Activated naive CD4-positive, alpha-beta T cell treated with anti-CD3 and anti-CD28 coated beads for 36 hours (primary cell): ENCODE measurements around the gene WASF3. TPM values are rescaled to one million over a fixed set of nuclear protein-coding genes. Genes with fewer than 3 reads are reported as not detected.

Experiments
- CTCF ChIA-PET: fragments of 350-600 bp; sonication (Branson Sonifier 250); formaldehyde crosslinking; loops from one replicate; lab custom pipeline; 2021; ENCODE audit warnings: antibody characterized with exemption; lab: Charles Lee
- DNase-seq: peaks from one replicate; pipeline ENCODE4 v3.0.0-alpha.2; 2020
- H3K27ac Mint-ChIP-seq: one replicate; pipeline ENCODE4 v1.8.0; 2021; ENCODE audit warnings: mild to moderate bottlenecking, mixed read lengths
- H3K27me3 Mint-ChIP-seq: one replicate; pipeline ENCODE4 v1.8.0; 2021; ENCODE audit warnings: low read depth, mixed read lengths
- H3K36me3 Mint-ChIP-seq: one replicate; pipeline ENCODE4 v1.8.0; 2021; ENCODE audit warnings: low read depth, mixed read lengths
- H3K4me1 Mint-ChIP-seq: one replicate; pipeline ENCODE4 v1.8.0; 2021; ENCODE audit warnings: low read depth, mixed read lengths
- H3K4me3 Mint-ChIP-seq: one replicate; pipeline ENCODE4 v1.8.0; 2021; ENCODE audit warnings: mild to moderate bottlenecking, moderate library complexity, mixed read lengths
- H3K9me3 Mint-ChIP-seq: one replicate; pipeline ENCODE4 v1.8.0; 2021; ENCODE audit warnings: mixed read lengths
- intact Hi-C: fragments of 100-400 bp; cut with micrococcal nuclease; formaldehyde crosslinking; loops from one replicate; pipeline ENCODE4 v1.15.1; 2023
- total RNA-seq, 2 experiments: library from RNA; stranded (reverse); gene quantifications; one replicate each; pipeline ENCODE4 v1.2.3, GENCODE V29; 2021

WASF3 gene
- total RNA-seq, 2 experiments from 2014 or later: not detected

DNA sequence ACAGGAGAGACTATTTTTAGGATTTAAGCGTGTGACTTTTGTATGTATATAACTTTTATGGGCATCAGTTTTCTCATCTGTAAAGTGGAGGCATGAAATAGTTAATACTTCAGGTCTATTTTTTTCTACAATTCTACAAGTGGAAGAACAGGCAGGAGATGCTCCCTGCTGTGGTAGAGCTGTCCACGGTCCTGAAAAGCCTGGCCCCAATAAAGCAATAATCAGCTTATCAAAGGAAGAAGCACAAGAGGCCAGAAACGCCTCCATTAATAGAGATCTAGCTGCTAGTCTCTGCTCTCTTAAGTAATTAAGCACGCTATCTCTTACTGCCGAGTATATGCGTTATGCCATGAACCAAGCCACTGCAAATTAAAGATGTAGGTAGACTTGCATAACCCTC lies 28.0 kb upstream of the WASF3 start:
- CTCF ChIA-PET: no interaction called here
- no peaks in the 10 kb centered on the region for H3K36me3 Mint-ChIP-seq
- H3K9me3 Mint-ChIP-seq: no peaks in the 10 kb centered on the region
- intact Hi-C loops: loop anchor here (5.0 kb wide), 1 partner anchor 338 kb away; no protein-coding TSS in a partner anchor
- peaks cover 17% of the 10 kb centered on the region for H3K27me3 Mint-ChIP-seq
- no peak overlapping the region for H3K4me3 Mint-ChIP-seq
- H3K4me1 Mint-ChIP-seq: no peaks in the 10 kb centered on the region
- no peak overlapping the region for H3K27ac Mint-ChIP-seq
- DNase-seq: peak; percentile 52

DNA sequence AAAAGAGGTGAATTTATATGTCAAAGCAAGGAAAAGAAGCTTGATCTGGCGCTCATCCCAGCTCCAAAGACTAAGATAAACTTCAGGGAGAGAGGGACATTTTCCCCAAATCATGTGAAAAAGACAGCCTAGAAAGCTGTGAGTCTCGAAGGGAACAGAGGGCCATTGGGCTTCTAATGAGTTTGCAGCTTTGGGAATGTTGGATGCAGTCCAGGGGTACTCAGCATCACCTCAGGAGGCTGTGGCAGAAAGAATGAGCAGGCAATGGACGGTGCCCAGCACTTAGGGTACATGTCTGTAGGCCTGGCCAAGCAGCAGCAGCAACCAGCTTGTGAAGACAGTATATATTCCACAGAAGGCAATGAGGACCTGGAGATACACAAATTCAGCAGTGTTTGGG lies 25.7 kb upstream of the WASF3 start:
- no peaks in the 10 kb centered on the region for H3K4me1 Mint-ChIP-seq
- H3K27ac Mint-ChIP-seq: no peak overlapping the region
- CTCF ChIA-PET: interaction anchor here (0.7 kb wide), 1 partner anchor 68 kb away, joined by 3 read pairs; no protein-coding TSS in a partner anchor
- H3K36me3 Mint-ChIP-seq: no peaks in the 10 kb centered on the region
- DNase-seq: no peak
- H3K9me3 Mint-ChIP-seq: no peaks in the 10 kb centered on the region
- H3K4me3 Mint-ChIP-seq: no peak overlapping the region
- intact Hi-C loops: no loop called here
- peaks cover 17% of the 10 kb centered on the region for H3K27me3 Mint-ChIP-seq

DNA sequence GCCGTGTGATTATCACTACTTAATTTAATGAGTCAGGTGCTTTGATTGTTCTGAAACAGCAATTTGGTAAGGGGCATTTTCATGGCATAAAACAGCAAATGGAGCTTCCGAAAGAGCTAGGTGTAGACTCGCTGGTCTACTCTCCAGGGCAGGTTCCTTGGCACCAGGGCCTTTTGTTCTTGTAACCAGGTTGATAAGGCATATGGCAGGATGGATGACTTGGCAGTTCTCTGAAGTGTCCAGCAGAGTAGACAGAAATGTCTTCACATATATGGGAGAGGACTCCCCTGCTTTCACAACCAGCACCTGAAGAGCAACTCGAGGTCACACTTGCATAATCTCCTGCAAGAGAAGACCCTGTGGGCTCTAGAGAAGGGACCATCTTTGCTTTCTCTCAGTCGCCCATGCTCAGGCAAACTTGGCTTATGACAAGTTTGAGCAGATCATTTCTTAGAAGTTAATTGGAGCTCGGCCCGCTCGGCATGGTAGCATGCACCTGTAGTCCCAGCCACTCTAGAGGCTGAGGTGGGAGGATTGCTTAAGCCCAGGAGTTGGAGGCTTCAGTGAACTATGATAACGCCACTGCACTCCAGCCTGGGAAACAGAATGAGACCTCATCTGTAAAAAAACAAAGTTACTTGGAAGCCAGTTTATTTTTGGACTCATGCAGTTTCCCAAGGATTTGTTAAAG lies 23.3 kb upstream of the WASF3 start:
- H3K27ac Mint-ChIP-seq: no peak overlapping the region
- H3K9me3 Mint-ChIP-seq: no peaks in the 10 kb centered on the region
- H3K36me3 Mint-ChIP-seq: no peaks in the 10 kb centered on the region
- no peak overlapping the region for H3K4me3 Mint-ChIP-seq
- H3K27me3 Mint-ChIP-seq: peaks cover 15% of the 10 kb centered on the region
- H3K4me1 Mint-ChIP-seq: no peaks in the 10 kb centered on the region
- CTCF ChIA-PET: no interaction called here
- DNase-seq: no peak
- intact Hi-C loops: no loop called here

DNA sequence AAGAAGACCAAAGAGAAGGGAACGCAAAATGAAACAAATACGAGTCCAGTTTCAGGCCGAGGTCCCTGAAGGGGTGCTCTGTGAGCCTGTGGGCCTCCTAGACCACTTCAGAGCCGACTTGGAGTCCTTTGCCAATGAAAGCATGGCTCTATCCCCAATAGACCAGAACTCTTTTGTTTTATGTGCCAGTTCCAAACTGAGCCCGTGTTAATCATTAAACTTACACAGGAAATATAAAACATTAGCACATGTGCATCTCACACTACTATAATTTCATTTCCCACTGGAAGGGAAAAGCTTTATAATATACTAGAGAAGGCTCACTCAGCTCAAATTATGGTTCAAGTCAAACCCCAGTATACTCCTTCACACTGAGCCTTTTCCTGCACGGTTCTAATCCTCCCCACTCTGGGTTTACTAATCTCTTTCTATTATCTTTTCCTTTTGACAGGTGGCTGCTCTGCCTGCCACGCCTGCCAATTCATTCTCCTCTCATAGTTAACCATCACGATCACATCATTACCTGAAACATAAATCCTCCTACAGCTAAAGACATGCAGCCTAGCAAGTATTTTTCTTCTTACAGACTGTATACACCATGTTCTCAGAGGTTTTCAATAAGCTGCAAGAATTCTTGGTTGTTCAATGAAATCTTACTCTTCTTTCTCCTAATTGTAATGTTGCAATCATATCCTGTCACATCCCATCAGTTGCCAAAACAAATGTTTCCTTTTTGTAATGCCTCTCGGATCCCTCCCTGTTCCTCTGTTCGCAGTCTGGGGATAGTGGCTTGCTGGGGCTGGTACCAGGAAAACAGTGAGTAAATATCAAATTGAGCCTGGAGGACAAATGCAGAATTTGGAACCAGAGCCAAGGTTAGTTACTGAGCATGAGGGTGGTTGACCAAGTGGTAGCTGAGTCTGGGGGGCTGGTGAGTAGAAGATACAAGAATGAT lies 18.8 kb upstream of the WASF3 start:
- H3K4me3 Mint-ChIP-seq: no peak overlapping the region
- H3K27ac Mint-ChIP-seq: no peak overlapping the region
- intact Hi-C loops: no loop called here
- CTCF ChIA-PET: no interaction called here
- no peaks in the 10 kb centered on the region for H3K9me3 Mint-ChIP-seq
- peaks cover 15% of the 10 kb centered on the region for H3K27me3 Mint-ChIP-seq
- no peak for DNase-seq
- no peaks in the 10 kb centered on the region for H3K36me3 Mint-ChIP-seq
- H3K4me1 Mint-ChIP-seq: no peaks in the 10 kb centered on the region

DNA sequence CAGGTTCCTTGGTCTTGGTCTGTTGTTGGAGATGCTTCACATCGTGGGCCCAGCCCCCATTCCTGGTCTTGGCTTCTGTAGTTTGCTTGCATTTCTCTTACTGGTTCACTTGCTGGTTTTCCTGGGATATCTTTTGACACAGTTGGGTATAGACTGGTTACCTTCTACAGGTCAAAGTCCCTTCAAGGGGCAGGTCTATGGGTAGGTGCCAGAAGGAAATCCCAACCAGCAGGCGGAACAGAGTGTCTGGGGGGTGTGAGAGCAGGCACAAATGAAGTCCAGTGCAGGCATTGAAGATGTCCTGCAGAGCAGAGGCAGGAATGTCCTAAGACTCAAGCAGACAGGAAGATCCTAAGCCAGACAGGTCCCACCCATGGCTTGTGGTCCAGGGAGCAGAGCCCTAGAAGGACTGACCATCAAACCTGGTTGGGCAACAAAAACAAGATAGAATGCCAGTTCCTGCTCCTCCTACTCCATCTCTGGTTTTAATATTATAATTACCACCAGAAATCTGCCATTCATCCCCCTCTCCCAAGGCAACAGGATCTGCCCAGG lies 17.7 kb upstream of the WASF3 start:
- CTCF ChIA-PET: no interaction called here
- no peaks in the 10 kb centered on the region for H3K4me1 Mint-ChIP-seq
- no peak overlapping the region for H3K27ac Mint-ChIP-seq
- no peak overlapping the region for H3K4me3 Mint-ChIP-seq
- no peak for DNase-seq
- intact Hi-C loops: no loop called here
- no peaks in the 10 kb centered on the region for H3K9me3 Mint-ChIP-seq
- no peaks in the 10 kb centered on the region for H3K36me3 Mint-ChIP-seq
- H3K27me3 Mint-ChIP-seq: peaks cover 15% of the 10 kb centered on the region

DNA sequence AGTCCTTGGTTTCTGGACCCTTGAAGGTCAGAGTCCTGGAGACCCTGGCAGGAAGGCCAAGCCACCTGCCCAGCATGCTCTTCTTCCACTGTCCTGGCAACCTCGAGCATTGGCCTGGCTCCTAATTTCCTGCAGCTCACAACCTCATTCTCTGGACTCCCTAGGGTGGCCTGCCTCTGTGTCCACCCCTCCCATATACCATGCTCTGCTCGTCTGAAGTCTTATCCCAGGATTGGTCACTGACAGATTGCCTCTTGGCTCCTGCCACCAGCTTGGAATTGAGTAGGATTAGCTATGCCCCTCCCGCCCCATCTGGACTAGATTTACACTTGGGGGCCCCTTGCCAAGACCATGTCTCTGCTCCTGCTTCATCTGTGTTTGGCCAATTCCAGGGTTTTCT lies 17.1 kb upstream of the WASF3 start:
- no peak overlapping the region for H3K4me3 Mint-ChIP-seq
- DNase-seq: no peak
- H3K27ac Mint-ChIP-seq: no peak overlapping the region
- intact Hi-C loops: no loop called here
- H3K9me3 Mint-ChIP-seq: no peaks in the 10 kb centered on the region
- CTCF ChIA-PET: no interaction called here
- no peaks in the 10 kb centered on the region for H3K36me3 Mint-ChIP-seq
- H3K4me1 Mint-ChIP-seq: no peaks in the 10 kb centered on the region
- H3K27me3 Mint-ChIP-seq: peaks cover 15% of the 10 kb centered on the region

DNA sequence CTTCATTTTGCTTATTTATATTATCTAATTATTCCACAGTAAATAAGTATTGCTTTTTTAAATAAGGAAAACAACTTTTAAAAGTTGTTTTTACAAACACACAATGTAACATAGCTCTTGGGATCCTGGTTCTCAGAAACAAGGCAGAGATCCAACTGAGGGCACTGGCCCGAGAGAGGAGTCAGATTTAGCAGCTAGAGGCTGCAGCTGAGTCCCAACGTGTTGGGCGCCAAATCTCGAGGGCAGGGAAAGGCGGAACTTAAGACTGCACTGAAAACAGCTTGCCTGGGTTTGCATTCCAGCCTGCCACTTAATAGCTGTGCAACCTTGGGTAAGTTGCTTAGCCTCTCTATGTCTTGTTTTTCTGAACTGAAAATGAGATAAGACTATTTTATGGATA lies 16.4 kb upstream of the WASF3 start:
- CTCF ChIA-PET: interaction anchor here (0.6 kb wide), 1 partner anchor 1398 kb away, joined by 4 read pairs; no protein-coding TSS in a partner anchor
- Mint-ChIP-seq H3K36me3 (no peaks in the 10 kb centered on the region), H3K9me3 (no peaks in the 10 kb centered on the region), H3K27ac (no peak overlapping the region), H3K4me3 (no peak overlapping the region), H3K4me1 (no peaks in the 10 kb centered on the region), H3K27me3 (peaks cover 15% of the 10 kb centered on the region)
- no peak for DNase-seq
- intact Hi-C loops: no loop called here

DNA sequence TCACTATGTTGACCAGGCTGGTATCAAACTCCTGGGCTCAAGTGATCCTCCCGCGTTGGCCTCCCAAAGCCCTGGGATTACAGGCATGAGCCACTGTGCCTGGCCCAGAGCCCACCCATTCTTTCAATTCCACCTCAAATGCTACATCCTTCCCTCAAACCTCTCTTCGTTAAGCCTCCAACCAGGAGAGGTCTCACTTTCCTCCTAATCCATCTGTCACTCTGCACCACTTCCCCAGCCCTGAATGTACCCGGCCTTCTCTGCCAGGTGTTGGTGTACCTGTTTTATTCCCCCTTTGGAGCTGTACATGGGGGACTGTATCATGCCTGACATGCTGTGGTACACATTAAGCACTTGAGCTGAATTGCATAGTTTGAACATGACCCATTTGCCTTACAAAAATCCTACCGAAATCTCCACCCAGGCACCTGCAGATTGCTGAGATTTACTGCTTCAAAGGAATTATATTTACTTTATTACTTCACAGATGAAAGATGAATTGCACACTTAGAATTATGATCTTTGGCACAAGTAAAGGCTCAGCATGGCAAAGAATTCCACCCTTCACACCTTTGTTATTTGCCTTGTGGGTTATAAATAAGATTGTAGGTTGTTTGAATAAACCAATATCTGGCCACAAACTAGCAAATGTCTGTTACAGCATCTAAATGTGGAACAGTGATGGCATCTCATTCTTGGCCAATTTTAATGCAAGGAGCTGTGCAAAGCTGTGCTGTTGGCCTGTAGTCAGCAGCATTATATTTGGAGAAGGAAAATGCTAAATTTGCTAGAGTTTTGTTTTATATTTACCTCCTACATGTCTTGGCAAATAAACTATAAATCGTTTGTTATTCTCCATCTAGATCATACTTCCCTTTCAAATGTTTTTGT lies 15.6 kb upstream of the WASF3 start:
- H3K36me3 Mint-ChIP-seq: no peaks in the 10 kb centered on the region
- H3K4me3 Mint-ChIP-seq: no peak overlapping the region
- intact Hi-C loops: no loop called here
- H3K9me3 Mint-ChIP-seq: no peaks in the 10 kb centered on the region
- no peak for DNase-seq
- H3K27ac Mint-ChIP-seq: no peak overlapping the region
- H3K4me1 Mint-ChIP-seq: no peaks in the 10 kb centered on the region
- CTCF ChIA-PET: interaction anchor here (0.6 kb wide), 1 partner anchor 1397 kb away, joined by 4 read pairs; no protein-coding TSS in a partner anchor
- peaks cover 15% of the 10 kb centered on the region for H3K27me3 Mint-ChIP-seq

DNA sequence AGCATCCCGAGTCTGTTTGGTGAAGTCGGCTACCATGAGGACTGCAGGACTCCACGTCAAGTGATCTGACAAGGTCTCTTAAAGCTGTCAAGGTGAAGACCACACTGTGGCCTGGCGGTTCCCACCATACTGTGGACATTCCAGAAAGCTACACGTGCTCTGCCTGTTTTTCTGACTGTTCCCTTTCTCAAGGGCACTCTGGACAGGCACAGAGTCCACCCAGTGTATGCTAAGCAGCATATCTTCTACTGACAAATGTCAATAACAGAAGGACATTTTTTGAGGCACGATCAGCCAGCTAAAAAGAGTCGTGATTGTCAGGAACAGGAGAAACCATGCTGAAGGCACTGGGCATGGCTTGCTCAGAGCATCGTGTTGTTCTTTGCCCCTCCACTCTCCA lies 12.8 kb upstream of the WASF3 start:
- H3K27ac Mint-ChIP-seq: no peak overlapping the region
- intact Hi-C loops: no loop called here
- no peak for DNase-seq
- no peaks in the 10 kb centered on the region for H3K9me3 Mint-ChIP-seq
- H3K4me1 Mint-ChIP-seq: no peaks in the 10 kb centered on the region
- H3K4me3 Mint-ChIP-seq: no peak overlapping the region
- peaks cover 14% of the 10 kb centered on the region for H3K27me3 Mint-ChIP-seq
- no peaks in the 10 kb centered on the region for H3K36me3 Mint-ChIP-seq
- CTCF ChIA-PET: no interaction called here

DNA sequence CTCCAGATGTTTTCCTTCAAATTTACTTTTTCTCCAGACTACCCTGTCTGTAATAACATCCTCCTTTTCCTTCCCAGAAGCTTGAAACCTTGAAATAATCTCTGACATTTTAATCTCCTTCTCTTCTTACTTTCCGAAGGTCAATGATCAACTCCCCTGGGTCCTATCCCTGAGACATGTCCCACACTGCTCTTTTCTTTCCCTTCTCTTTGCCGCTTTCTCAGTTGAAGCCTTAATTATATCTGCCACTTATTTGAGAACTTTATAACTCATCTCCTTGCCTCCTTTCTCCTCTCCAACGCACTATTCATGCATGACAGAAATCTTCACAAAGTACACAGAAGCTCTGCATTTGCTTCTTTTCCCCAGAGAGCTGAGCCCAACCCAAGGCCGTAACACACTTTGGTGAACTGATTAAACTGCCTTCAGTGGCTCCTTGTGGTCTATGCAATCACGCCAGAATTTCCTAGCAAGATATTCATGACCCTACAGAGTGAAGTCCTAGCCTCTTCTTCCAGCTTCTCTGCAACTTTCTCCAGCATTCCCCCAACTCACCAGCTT lies 9.2 kb upstream of the WASF3 start:
- intact Hi-C loops: no loop called here
- H3K4me1 Mint-ChIP-seq: no peaks in the 10 kb centered on the region
- H3K36me3 Mint-ChIP-seq: no peaks in the 10 kb centered on the region
- H3K4me3 Mint-ChIP-seq: no peak overlapping the region
- CTCF ChIA-PET: interaction anchor here (0.6 kb wide), 1 partner anchor 396 kb away, joined by 3 read pairs; no protein-coding TSS in a partner anchor
- H3K27me3 Mint-ChIP-seq: peaks cover 19% of the 10 kb centered on the region
- no peaks in the 10 kb centered on the region for H3K9me3 Mint-ChIP-seq
- DNase-seq: no peak
- no peak overlapping the region for H3K27ac Mint-ChIP-seq

DNA sequence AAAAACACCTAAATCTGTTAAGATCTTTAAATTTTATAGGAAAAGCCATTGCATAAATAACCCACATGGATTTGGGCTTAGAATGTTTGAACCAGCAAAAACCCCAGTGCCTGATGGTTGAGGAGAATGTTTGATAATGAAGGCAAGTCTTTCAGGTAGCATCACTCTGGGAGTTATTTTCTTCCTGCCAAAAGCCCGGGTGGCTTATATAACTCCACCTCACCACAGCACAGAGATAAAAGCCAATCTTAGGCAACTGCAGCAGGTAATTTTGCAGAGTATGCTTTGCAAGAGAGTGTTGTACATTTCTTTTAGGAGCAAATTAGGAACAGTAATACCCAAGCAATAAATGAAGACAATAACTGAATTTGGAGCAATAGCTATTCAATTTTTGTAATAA lies 7.8 kb upstream of the WASF3 start:
- intact Hi-C loops: no loop called here
- no peak overlapping the region for H3K27ac Mint-ChIP-seq
- CTCF ChIA-PET: interaction anchor here (0.6 kb wide), 1 partner anchor 1553 kb away, joined by 3 read pairs; no protein-coding TSS in a partner anchor
- no peaks in the 10 kb centered on the region for H3K9me3 Mint-ChIP-seq
- no peak overlapping the region for H3K4me3 Mint-ChIP-seq
- H3K4me1 Mint-ChIP-seq: no peaks in the 10 kb centered on the region
- peaks cover 22% of the 10 kb centered on the region for H3K27me3 Mint-ChIP-seq
- H3K36me3 Mint-ChIP-seq: no peaks in the 10 kb centered on the region
- DNase-seq: no peak
